Right lobe of liver (tissue), 6 donors: Measurements from ENCODE around the gene ARID3B. TPM values are rescaled to one million over a fixed set of nuclear protein-coding genes. Genes with fewer than 3 reads are reported as not detected.

ENCODE experiments used
- ATAC-seq, 4 donors: fragments of 200-7000 bp; cut with Tn5 transposase; one replicate each; pipeline ENCODE4 v1.9.1; 2020; ENCODE audit warnings: mild to moderate bottlenecking in 4 of 4, moderate library complexity in 4 of 4
- DNase-seq, 3 donors: peaks; one replicate each; pipeline ENCODE4 v3.0.0-alpha.2; 2020
- H3K27ac ChIP-seq, 3 donors: fragments of 200-600 bp; one replicate each; pipeline ENCODE4 v1.8.0; 2022
- H3K27me3 ChIP-seq, 2 donors: fragments of 200-600 bp; one replicate each; pipeline ENCODE4 v1.8.0; 2022
- H3K36me3 ChIP-seq, 4 donors: fragments of 200-600 bp; sonication (generic) in 1 of 4; one replicate each; pipeline versions ENCODE4 v1.5.1 to v1.8.0; 2017 to 2022; ENCODE audit warnings: control low read depth in 1 of 4
- H3K4me1 ChIP-seq, 4 donors: fragments of 200-600 bp; sonication (generic) in 1 of 4; one replicate each; pipeline versions ENCODE4 v1.5.1 to v1.8.0; 2017 to 2022; ENCODE audit warnings: control low read depth in 1 of 4
- H3K4me3 ChIP-seq, 3 donors: fragments of 200-600 bp; one replicate each; pipeline ENCODE4 v1.8.0; 2022
- H3K9me3 ChIP-seq, 4 donors: fragments of 200-600 bp; sonication (generic) in 1 of 4; one replicate each; pipeline versions ENCODE4 v1.5.1 to v1.8.0; 2017 to 2022; ENCODE audit warnings: control low read depth in 1 of 4
- CTCF ChIP-seq, 4 donors: fragments of 200-600 bp in 3 of 4; fragments of 450-650 bp in 1 of 4; IDR thresholded peaks; one replicate each; pipeline versions ENCODE4 v1.5.1 to v1.8.0; 2016 to 2022; ENCODE audit warnings: antibody characterized with exemption in 4 of 4, mild to moderate bottlenecking in 2 of 4
- POLR2A ChIP-seq: fragments of 450-650 bp; IDR thresholded peaks from one replicate; pipeline ENCODE4 v1.6.1; 2017; ENCODE audit warnings: antibody characterized with exemption, mild to moderate bottlenecking
- WGBS: methylation state at CpG from one replicate; pipeline ENCODE4 v1.1.6; 2018; ENCODE audit warnings: low coverage, low lambda C conversion rate; ENCODE audit not compliant: insufficient coverage; ENCODE audit errors: missing lambda C conversion rate; 5-methylcytosine and 5-hydroxymethylcytosine counted together
- intact Hi-C, 2 donors: fragments of 100-400 bp; cut with DNase I; formaldehyde crosslinking; loops; one replicate each; pipeline versions ENCODE4 v1.11.2 to v1.14.1; 2022
- total RNA-seq, 6 experiments: library from RNA; depleted of rRNA in 2 of 6; stranded (reverse); fragments of >200 nt in 2 of 6; fragmentation: NEBNext Ultra II Directional in 3 of 6; extraction: Animal tissue kit (Norgen Biotek cat#: 25700) in 3 of 6; gene quantifications; one replicate each; pipeline versions ENCODE4 v1.1.0 to v1.2.4, GENCODE V29; 2016 to 2023
- donor health status: DM: no; HTN: yes; CAD: no.
- donor health status: DM: no; HTN: no; CAD: no.
- donor health status: DM: no; HTN: no; CAD: no.
- donor health status: DM: no; HTN: yes; CAD: no.
- donor health status: DM: no; HTN: yes; CAD: no.

ARID3B gene
- total RNA-seq, 6 experiments from 2014 or later: 1.5 to 3.2 (median 2.3) TPM

GRCh38 chr15:74642734-74643664 lies 102.0 kb downstream of the ARID3B start:
- Histone ChIP-seq H3K4me3 (no peak overlapping the region), H3K27ac (no peak overlapping the region)
- intact Hi-C loops: no loop called here

DNA sequence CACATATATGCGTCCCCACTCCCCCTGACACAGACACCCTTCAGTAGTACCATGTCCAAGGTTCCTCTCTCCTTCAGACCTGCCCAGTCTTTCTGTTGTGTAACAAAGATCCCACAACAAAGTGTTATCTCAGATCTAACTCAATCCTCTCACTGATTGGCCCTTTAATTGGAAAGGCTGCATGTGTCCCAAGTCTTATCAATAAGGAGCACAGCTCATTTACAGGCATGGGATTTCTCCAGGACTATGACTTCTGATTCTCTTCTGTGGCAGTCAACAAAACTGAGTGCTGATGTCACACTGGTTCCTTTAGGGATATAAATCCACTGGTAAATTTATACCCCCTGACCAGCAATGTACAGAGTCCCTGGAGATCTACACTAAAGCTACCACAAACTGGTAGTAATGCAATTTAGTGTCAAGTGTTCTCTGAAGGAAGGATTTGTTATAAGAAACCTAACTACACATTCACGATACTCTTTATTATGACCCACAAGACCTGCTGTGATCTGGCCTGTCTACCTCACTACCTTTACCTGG lies 102.7 kb downstream of the ARID3B start:
- Histone ChIP-seq H3K4me1 (no peaks in the 10 kb centered on the region), H3K4me3 (no peak overlapping the region), H3K9me3 (no peaks in the 10 kb centered on the region), H3K27me3 (no peaks in the 10 kb centered on the region), H3K27ac (no peak overlapping the region), H3K36me3 (peaks cover 0 to 14% (median 0%) of the 10 kb centered on the region in 4 donors)
- TF ChIP-seq POLR2A: no peak
- TF ChIP-seq CTCF (IDR thresholded peaks at IDR 0.05): no peak
- ATAC-seq: no peak
- no peak for DNase-seq
- intact Hi-C loops: no loop called here
- WGBS: no CpG with 5 or more reads among the region's 2 CpGs

More at GRCh38 chr15:74642734-74643664, 102.0 kb downstream of the ARID3B start:
- H3K9me3 ChIP-seq: no peaks in the 10 kb centered on the region
- TF ChIP-seq POLR2A: no peak
- TF ChIP-seq CTCF (IDR thresholded peaks at IDR 0.05): no peak
- no peaks in the 10 kb centered on the region for H3K27me3 ChIP-seq
- DNase-seq (no peak), ATAC-seq (peak in 1 of 4 donors; percentile 13)
- H3K36me3 ChIP-seq: peaks cover 0 to 14% (median 0%) of the 10 kb centered on the region in 4 donors
- H3K4me1 ChIP-seq: no peaks in the 10 kb centered on the region
- WGBS: 56% methylated on average over 8 of the region's 11 CpGs

DNA sequence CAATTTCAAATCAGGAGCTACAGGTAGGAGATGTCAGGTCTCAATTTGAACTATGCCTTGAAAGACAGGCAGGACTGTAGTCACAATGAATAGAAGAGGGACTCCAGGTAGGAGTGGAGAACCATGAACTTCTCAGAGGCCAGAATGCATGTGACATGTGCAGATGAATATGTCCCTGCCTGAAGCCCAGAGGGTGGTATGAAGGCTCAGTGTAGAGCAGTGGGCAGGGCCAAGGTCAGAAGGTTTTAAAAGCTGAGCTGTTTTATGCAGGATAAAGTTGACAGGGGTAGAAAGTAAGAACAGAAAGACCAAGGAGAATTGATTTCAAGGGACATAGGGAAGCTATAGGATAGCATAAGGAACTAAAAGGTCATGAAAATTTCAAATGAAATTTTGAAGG lies 105.5 kb downstream of the ARID3B start:
- H3K27me3 ChIP-seq: no peaks in the 10 kb centered on the region
- no peaks in the 10 kb centered on the region for H3K9me3 ChIP-seq
- intact Hi-C loops: no loop called here
- DNase-seq (no peak), ATAC-seq (no peak)
- TF ChIP-seq POLR2A: no peak
- TF ChIP-seq CTCF (IDR thresholded peaks at IDR 0.05): no peak
- no peak overlapping the region for H3K27ac ChIP-seq
- H3K4me1 ChIP-seq: peaks cover 0 to 14% (median 7%) of the 10 kb centered on the region in 4 donors
- H3K36me3 ChIP-seq: peaks cover 0 to 3% (median 0%) of the 10 kb centered on the region in 4 donors
- H3K4me3 ChIP-seq: no peak overlapping the region

Other genes with a start within 250 kb of the ARID3B start
- 1 to 10 TPM; 2.5 to 6.4 (median 2.8) TPM for gene CYP11A1, start 173.6 kb upstream of the ARID3B start, total RNA-seq
- gene SEMA7A, start 107.3 kb upstream of the ARID3B start, total RNA-seq: 1 to 10 TPM in 3 of 6 experiments, under 1 TPM in 3; 0.42 to 2.4 (median 1.1) TPM
- gene UBL7, start 80.1 kb upstream of the ARID3B start, total RNA-seq: 10 to 100 TPM; 14.8 to 38.0 (median 17.3) TPM
- 10 to 100 TPM; 27.8 to 44.1 (median 33.2) TPM for gene CLK3, start 74.6 kb downstream of the ARID3B start, total RNA-seq
- 10 to 100 TPM; 10.9 to 16.2 (median 11.8) TPM for gene EDC3, start 154.8 kb downstream of the ARID3B start, total RNA-seq
- gene CYP1A1, start 184.3 kb downstream of the ARID3B start, total RNA-seq: 10 to 100 TPM in 1 of 6 experiments, 1 to 10 TPM in 4, under 1 TPM in 1; 0.31 to 12.5 (median 2.9) TPM
- 100 to 1,000 TPM in 2 of 6 experiments, 10 to 100 TPM in 2, 1 to 10 TPM in 1, under 1 TPM in 1; 0.81 to 235 (median 65.0) TPM for gene CYP1A2, start 207.6 kb downstream of the ARID3B start, total RNA-seq
- 10 to 100 TPM; 22.2 to 50.9 (median 32.7) TPM for gene CSK, start 240.9 kb downstream of the ARID3B start, total RNA-seq